ENCODE data around the gene C5orf15. TPM values are rescaled to one million over a fixed set of nuclear protein-coding genes. Genes with fewer than 3 reads are reported as not detected.

Gene C5orf15
- total and polyA plus RNA-seq, 2 experiments from 2014 or later, result 37.7 to 61.4 TPM

DNA sequence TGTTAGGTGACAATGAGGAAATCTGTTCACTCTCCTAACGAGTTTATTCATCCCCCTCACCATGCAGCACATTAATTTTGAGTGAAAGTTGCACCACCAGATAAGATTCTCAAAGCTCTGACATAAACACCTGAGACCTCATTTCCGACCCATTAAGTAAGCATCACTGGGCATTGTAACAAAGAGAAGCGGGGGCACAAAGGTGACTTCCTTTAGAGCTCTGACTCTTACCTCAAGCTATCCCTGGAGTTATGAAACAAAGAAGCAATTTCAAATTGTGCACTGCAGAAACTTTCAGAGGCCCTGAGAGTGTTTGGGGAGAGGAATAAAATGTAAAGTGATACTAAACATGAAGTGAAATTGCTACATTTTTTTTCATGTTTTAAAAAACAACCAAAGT lies 29.5 kb downstream of the C5orf15 start:
- H3K36me3 ChIP-seq (ENCODE audit: insufficient read depth), result no peaks in the 10 kb centered on the region
- no peaks in the 10 kb centered on the region for H4K20me1 ChIP-seq (replicated peaks; ENCODE audit: insufficient read depth)
- H3K4me1 ChIP-seq (ENCODE audit: insufficient read depth), result no peaks in the 10 kb centered on the region
- no peaks in the 10 kb centered on the region for H3F3A ChIP-seq (replicated peaks; ENCODE audit: low read depth)
- peaks cover 7% of the 10 kb centered on the region for H3K4me1 Mint-ChIP-seq
- H3K27ac Mint-ChIP-seq, result no peak overlapping the region
- DNase-seq (ENCODE audit: low spot score) (no peak), ATAC-seq (no peak)
- no peak overlapping the region for H3K27ac ChIP-seq (ENCODE audit: low read depth)
- H3K27me3 Mint-ChIP-seq (ENCODE audit: insufficient read depth, low read depth, poor library complexity), result peaks cover 2% of the 10 kb centered on the region
- peaks cover 11% of the 10 kb centered on the region for H3K9me3 Mint-ChIP-seq
- H3K27me3 ChIP-seq (ENCODE audit: insufficient read depth), result no peaks in the 10 kb centered on the region
- no peak overlapping the region for H3K4me3 ChIP-seq
- H3K9me2 ChIP-seq (ENCODE audit: insufficient read depth), result no peaks in the 10 kb centered on the region; the same call in 1 of the 2 replicates
- peaks cover 6% of the 10 kb centered on the region; the same call in 1 of the 3 replicates for H3K36me3 Mint-ChIP-seq (ENCODE audit: low read depth)
- no peaks in the 10 kb centered on the region for H3K79me2 ChIP-seq (replicated peaks; ENCODE audit: insufficient read depth)
- H2AFZ ChIP-seq, result 0 out of 2 replicates have a peak overlapping the region, but pooled peaks have one; percentile 15
- TF ChIP-seq, protein P1, sequence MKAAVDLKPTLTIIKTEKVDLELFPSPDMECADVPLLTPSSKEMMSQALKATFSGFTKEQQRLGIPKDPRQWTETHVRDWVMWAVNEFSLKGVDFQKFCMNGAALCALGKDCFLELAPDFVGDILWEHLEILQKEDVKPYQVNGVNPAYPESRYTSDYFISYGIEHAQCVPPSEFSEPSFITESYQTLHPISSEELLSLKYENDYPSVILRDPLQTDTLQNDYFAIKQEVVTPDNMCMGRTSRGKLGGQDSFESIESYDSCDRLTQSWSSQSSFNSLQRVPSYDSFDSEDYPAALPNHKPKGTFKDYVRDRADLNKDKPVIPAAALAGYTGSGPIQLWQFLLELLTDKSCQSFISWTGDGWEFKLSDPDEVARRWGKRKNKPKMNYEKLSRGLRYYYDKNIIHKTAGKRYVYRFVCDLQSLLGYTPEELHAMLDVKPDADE (IDR thresholded peaks at IDR 0.05), result no peak
- TF ChIP-seq ZNF114 (CRISPR knock-in tag; IDR thresholded peaks at IDR 0.05) (no peak), EZH2 (IDR thresholded peaks at IDR 0.05; ENCODE audit: low read depth, unreplicated experiment) (no peak), CREB1 (CRISPR knock-in tag; IDR thresholded peaks at IDR 0.05; ENCODE audit: low read depth) (no peak), NANOG (IDR thresholded peaks at IDR 0.05; ENCODE audit: borderline replicate concordance) (no peak), STAT1 (IDR thresholded peaks at IDR 0.05; ENCODE audit: unreplicated experiment) (no peak), JUNB (IDR thresholded peaks at IDR 0.05; ENCODE audit: unreplicated experiment) (no peak), POLR2AphosphoS5 (IDR thresholded peaks at IDR 0.05; ENCODE audit: low read depth) (no peak), EZH2phosphoT487 (IDR thresholded peaks at IDR 0.05; ENCODE audit: unreplicated experiment) (no peak), ZNF331 (CRISPR knock-in tag; IDR thresholded peaks at IDR 0.05; ENCODE audit: low read depth) (no peak)
- TF ChIP-seq, protein P2, sequence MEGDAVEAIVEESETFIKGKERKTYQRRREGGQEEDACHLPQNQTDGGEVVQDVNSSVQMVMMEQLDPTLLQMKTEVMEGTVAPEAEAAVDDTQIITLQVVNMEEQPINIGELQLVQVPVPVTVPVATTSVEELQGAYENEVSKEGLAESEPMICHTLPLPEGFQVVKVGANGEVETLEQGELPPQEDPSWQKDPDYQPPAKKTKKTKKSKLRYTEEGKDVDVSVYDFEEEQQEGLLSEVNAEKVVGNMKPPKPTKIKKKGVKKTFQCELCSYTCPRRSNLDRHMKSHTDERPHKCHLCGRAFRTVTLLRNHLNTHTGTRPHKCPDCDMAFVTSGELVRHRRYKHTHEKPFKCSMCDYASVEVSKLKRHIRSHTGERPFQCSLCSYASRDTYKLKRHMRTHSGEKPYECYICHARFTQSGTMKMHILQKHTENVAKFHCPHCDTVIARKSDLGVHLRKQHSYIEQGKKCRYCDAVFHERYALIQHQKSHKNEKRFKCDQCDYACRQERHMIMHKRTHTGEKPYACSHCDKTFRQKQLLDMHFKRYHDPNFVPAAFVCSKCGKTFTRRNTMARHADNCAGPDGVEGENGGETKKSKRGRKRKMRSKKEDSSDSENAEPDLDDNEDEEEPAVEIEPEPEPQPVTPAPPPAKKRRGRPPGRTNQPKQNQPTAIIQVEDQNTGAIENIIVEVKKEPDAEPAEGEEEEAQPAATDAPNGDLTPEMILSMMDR (conservative IDR thresholded peaks at IDR 0.05; ENCODE audit: low read depth in 2 of 2), result no peak
- TF ChIP-seq, protein P3, sequence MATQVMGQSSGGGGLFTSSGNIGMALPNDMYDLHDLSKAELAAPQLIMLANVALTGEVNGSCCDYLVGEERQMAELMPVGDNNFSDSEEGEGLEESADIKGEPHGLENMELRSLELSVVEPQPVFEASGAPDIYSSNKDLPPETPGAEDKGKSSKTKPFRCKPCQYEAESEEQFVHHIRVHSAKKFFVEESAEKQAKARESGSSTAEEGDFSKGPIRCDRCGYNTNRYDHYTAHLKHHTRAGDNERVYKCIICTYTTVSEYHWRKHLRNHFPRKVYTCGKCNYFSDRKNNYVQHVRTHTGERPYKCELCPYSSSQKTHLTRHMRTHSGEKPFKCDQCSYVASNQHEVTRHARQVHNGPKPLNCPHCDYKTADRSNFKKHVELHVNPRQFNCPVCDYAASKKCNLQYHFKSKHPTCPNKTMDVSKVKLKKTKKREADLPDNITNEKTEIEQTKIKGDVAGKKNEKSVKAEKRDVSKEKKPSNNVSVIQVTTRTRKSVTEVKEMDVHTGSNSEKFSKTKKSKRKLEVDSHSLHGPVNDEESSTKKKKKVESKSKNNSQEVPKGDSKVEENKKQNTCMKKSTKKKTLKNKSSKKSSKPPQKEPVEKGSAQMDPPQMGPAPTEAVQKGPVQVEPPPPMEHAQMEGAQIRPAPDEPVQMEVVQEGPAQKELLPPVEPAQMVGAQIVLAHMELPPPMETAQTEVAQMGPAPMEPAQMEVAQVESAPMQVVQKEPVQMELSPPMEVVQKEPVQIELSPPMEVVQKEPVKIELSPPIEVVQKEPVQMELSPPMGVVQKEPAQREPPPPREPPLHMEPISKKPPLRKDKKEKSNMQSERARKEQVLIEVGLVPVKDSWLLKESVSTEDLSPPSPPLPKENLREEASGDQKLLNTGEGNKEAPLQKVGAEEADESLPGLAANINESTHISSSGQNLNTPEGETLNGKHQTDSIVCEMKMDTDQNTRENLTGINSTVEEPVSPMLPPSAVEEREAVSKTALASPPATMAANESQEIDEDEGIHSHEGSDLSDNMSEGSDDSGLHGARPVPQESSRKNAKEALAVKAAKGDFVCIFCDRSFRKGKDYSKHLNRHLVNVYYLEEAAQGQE (IDR thresholded peaks at IDR 0.05; ENCODE audit: unreplicated experiment), result no peak
- TF ChIP-seq, protein P4, sequence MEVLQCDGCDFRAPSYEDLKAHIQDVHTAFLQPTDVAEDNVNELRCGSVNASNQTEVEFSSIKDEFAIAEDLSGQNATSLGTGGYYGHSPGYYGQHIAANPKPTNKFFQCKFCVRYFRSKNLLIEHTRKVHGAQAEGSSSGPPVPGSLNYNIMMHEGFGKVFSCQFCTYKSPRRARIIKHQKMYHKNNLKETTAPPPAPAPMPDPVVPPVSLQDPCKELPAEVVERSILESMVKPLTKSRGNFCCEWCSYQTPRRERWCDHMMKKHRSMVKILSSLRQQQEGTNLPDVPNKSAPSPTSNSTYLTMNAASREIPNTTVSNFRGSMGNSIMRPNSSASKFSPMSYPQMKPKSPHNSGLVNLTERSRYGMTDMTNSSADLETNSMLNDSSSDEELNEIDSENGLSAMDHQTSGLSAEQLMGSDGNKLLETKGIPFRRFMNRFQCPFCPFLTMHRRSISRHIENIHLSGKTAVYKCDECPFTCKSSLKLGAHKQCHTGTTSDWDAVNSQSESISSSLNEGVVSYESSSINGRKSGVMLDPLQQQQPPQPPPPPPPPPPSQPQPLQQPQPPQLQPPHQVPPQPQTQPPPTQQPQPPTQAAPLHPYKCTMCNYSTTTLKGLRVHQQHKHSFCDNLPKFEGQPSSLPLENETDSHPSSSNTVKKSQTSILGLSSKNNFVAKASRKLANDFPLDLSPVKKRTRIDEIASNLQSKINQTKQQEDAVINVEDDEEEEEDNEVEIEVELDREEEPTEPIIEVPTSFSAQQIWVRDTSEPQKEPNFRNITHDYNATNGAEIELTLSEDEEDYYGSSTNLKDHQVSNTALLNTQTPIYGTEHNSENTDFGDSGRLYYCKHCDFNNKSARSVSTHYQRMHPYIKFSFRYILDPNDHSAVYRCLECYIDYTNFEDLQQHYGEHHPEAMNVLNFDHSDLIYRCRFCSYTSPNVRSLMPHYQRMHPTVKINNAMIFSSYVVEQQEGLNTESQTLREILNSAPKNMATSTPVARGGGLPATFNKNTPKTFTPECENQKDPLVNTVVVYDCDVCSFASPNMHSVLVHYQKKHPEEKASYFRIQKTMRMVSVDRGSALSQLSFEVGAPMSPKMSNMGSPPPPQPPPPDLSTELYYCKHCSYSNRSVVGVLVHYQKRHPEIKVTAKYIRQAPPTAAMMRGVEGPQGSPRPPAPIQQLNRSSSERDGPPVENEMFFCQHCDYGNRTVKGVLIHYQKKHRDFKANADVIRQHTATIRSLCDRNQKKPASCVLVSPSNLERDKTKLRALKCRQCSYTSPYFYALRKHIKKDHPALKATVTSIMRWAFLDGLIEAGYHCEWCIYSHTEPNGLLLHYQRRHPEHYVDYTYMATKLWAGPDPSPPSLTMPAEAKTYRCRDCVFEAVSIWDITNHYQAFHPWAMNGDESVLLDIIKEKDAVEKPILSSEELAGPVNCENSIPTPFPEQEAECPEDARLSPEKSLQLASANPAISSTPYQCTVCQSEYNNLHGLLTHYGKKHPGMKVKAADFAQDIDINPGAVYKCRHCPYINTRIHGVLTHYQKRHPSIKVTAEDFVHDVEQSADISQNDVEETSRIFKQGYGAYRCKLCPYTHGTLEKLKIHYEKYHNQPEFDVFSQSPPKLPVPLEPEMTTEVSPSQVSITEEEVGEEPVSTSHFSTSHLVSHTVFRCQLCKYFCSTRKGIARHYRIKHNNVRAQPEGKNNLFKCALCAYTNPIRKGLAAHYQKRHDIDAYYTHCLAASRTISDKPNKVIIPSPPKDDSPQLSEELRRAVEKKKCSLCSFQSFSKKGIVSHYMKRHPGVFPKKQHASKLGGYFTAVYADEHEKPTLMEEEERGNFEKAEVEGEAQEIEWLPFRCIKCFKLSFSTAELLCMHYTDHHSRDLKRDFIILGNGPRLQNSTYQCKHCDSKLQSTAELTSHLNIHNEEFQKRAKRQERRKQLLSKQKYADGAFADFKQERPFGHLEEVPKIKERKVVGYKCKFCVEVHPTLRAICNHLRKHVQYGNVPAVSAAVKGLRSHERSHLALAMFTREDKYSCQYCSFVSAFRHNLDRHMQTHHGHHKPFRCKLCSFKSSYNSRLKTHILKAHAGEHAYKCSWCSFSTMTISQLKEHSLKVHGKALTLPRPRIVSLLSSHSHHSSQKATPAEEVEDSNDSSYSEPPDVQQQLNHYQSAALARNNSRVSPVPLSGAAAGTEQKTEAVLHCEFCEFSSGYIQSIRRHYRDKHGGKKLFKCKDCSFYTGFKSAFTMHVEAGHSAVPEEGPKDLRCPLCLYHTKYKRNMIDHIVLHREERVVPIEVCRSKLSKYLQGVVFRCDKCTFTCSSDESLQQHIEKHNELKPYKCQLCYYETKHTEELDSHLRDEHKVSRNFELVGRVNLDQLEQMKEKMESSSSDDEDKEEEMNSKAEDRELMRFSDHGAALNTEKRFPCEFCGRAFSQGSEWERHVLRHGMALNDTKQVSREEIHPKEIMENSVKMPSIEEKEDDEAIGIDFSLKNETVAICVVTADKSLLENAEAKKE (CRISPR knock-in tag; IDR thresholded peaks at IDR 0.05), result no peak
- no peak overlapping the region for H3K4me2 ChIP-seq
- H3K4me3 Mint-ChIP-seq, result no peak overlapping the region
